Prostate gland (tissue), 2 donors: ENCODE results near the gene ITGA1. TPM values are rescaled to one million over a fixed set of nuclear protein-coding genes. Genes with fewer than 3 reads are reported as not detected.

Source experiments
- DNase-seq: peaks from one replicate; pipeline ENCODE4 v3.0.0-alpha.2; 2019; ENCODE audit warnings: low spot score
- H3K27ac ChIP-seq, 2 donors: fragments of 200-600 bp; sonication (generic); 2 replicates each; pipeline ENCODE4 v1.5.1; 2017 to 2019
- H3K27me3 ChIP-seq: fragments of 200-600 bp; sonication (generic); replicated peaks from 2 replicates; pipeline ENCODE4 v1.5.1; 2019; ENCODE audit not compliant: insufficient read depth
- H3K36me3 ChIP-seq, 2 donors: fragments of 200-600 bp; sonication (generic); 1 replicate in 1 of 2; 2 replicates in 1 of 2; pipeline versions ENCODE4 v1.5.1 to v1.8.1; 2017 to 2019
- H3K4me1 ChIP-seq: fragments of 200-600 bp; sonication (generic); replicated peaks from 2 replicates; pipeline ENCODE4 v1.5.1; 2019
- H3K4me3 ChIP-seq, 2 donors: fragments of 200-600 bp; sonication (generic); 2 replicates each; pipeline ENCODE4 v1.5.1; 2017 to 2019
- H3K9me3 ChIP-seq: fragments of 200-600 bp; sonication (generic); 2 replicates; pipeline ENCODE4 v1.5.1; 2017
- CTCF ChIP-seq, 4 experiments: fragments of 200-600 bp in 2 of 4; fragments of 450-650 bp in 2 of 4; sonication (generic) in 2 of 4; IDR thresholded peaks; 1 replicate in 3 of 4; 2 replicates in 1 of 4; pipeline ENCODE4 v1.5.1; 2016 to 2019; ENCODE audit warnings: antibody characterized with exemption in 4 of 4, mild to moderate bottlenecking in 2 of 4, moderate library complexity in 2 of 4
- POLR2A ChIP-seq: fragments of 450-650 bp; IDR thresholded peaks from one replicate; pipeline ENCODE4 v1.6.1; 2016; ENCODE audit warnings: antibody characterized with exemption, mild to moderate bottlenecking
- POLR2AphosphoS5 ChIP-seq: sonication (generic); formaldehyde crosslinking; IDR thresholded peaks from one replicate; pipeline ENCODE4 v1.6.1; 2017; ENCODE audit warnings: antibody characterized with exemption
- WGBS: methylation state at CpG from one replicate; pipeline ENCODE4 v1.1.5; 2018; 5-methylcytosine and 5-hydroxymethylcytosine counted together
- intact Hi-C: fragments of 100-400 bp; cut with DNase I; formaldehyde crosslinking; loops from one replicate; pipeline ENCODE4 v1.14.2; 2022
- small RNA-seq, 2 donors: library from RNA; depleted of rRNA; stranded (forward); fragments of <200 nt; gene quantifications; one replicate each; pipeline ENCODE3, GENCODE V24; 2016
- total RNA-seq, 2 donors: library from RNA; depleted of rRNA; stranded (reverse); fragments of >200 nt; gene quantifications; one replicate each; pipeline ENCODE4 v1.1.0, GENCODE V29; 2016

Gene ITGA1
- total RNA-seq, 2 donors from 2014 or later = 43.7 to 78.3 TPM

GRCh38 chr5:53002491-53002890, 214.8 kb downstream of the ITGA1 start:
- Histone ChIP-seq H3K4me3 (no peak overlapping the region), H3K9me3 (no peaks in the 10 kb centered on the region), H3K36me3 (no peaks in the 10 kb centered on the region), H3K4me1 (no peaks in the 10 kb centered on the region), H3K27me3 (no peaks in the 10 kb centered on the region), H3K27ac (no peak overlapping the region)
- WGBS = 59% methylated on average over 1 of the region's 1 CpG
- no peak for DNase-seq
- TF ChIP-seq POLR2AphosphoS5 = no peak
- TF ChIP-seq POLR2A = no peak
- no peak for TF ChIP-seq CTCF (IDR thresholded peaks at IDR 0.05)
- intact Hi-C loops = no loop called here

- intact Hi-C loops = no loop called here
- Histone ChIP-seq H3K27ac (no peak overlapping the region), H3K9me3 (no peaks in the 10 kb centered on the region), H3K27me3 (no peaks in the 10 kb centered on the region), H3K4me1 (no peaks in the 10 kb centered on the region), H3K36me3 (no peaks in the 10 kb centered on the region), H3K4me3 (no peak overlapping the region)
- 100% methylated on average over 1 of the region's 1 CpG for WGBS
- TF ChIP-seq POLR2A (no peak), CTCF (IDR thresholded peaks at IDR 0.05) (no peak), POLR2AphosphoS5 (no peak)
- no peak for DNase-seq
These were observed 215.4 kb downstream of the ITGA1 start for GRCh38 chr5:53003144-53003543.

GRCh38 chr5:53006911-53007890, 219.5 kb downstream of the ITGA1 start:
- no peak overlapping the region for H3K27ac ChIP-seq
- H3K4me1 ChIP-seq = no peaks in the 10 kb centered on the region
- no peak for DNase-seq
- H3K9me3 ChIP-seq = no peaks in the 10 kb centered on the region
- 40% methylated on average over 4 of the region's 4 CpGs for WGBS
- H3K36me3 ChIP-seq = no peaks in the 10 kb centered on the region
- TF ChIP-seq CTCF (IDR thresholded peaks at IDR 0.05) (no peak), POLR2A (no peak), POLR2AphosphoS5 (no peak)
- intact Hi-C loops = no loop called here
- no peak overlapping the region for H3K4me3 ChIP-seq
- H3K27me3 ChIP-seq = no peaks in the 10 kb centered on the region

- Histone ChIP-seq H3K9me3 (no peaks in the 10 kb centered on the region), H3K27ac (no peak overlapping the region), H3K27me3 (no peaks in the 10 kb centered on the region), H3K4me3 (no peak overlapping the region), H3K36me3 (no peaks in the 10 kb centered on the region), H3K4me1 (no peaks in the 10 kb centered on the region)
- TF ChIP-seq POLR2AphosphoS5 (no peak), CTCF (IDR thresholded peaks at IDR 0.05) (no peak), POLR2A (no peak)
- DNase-seq = no peak
- WGBS = 61% methylated on average over 1 of the region's 1 CpG
- intact Hi-C loops = no loop called here
These were observed 221.0 kb downstream of the ITGA1 start for GRCh38 chr5:53008751-53009150.

Small RNAs within 50 kb of the gene (small RNA-seq; reads per million reads assigned to genes)
- gene B3GNTL1P1 = 0 reads per million in 2 donors

Other genes with a start within 250 kb of the ITGA1 start
- gene PELO, start within 50 bp of the ITGA1 start, total RNA-seq = 10 to 100 TPM; 14.9 to 18.8 TPM
- 10 to 100 TPM in 1 of 2 donors, 1 to 10 TPM in 1; 6.4 to 21.5 TPM for gene ITGA2, start 201.4 kb downstream of the ITGA1 start, total RNA-seq